K562 (cell line): ENCODE measurements around the gene ERBB3. TPM values are rescaled to one million over a fixed set of nuclear protein-coding genes. Genes with fewer than 3 reads are reported as not detected.
A peak's percentile ranks its signal among the peaks of the same experiment; 100 is the strongest.

ENCODE experiments used
- ATAC-seq: fragments of 200-7000 bp; cut with Tn5 transposase; 3 replicates; pipeline ENCODE4 v1.9.1; 2020; ENCODE audit warnings: moderate library complexity
- BruUV-seq: library from RNA; stranded (reverse); fragments of 400-500 nt; replicated peaks from 2 replicates; lab custom pipeline; 2021; lab: Mats Ljungman, UMichigan
- CTCF ChIA-PET: fragments of 300-600 bp; formaldehyde crosslinking; extraction: SDS; loops from one replicate; lab custom pipeline; 2021; ENCODE audit warnings: low intra/inter-chr PET ratio; lab: Yijun Ruan, JAX
- POLR2A ChIA-PET: fragments of 300-600, 350-650 bp; sonication (Branson Sonifier 250); formaldehyde crosslinking; extraction: SDS; loops from one replicate; lab custom pipeline; 2021; ENCODE audit warnings: antibody characterized with exemption, inconsistent platforms; lab: Yijun Ruan, JAX
- DNase-seq, 4 experiments: peaks; one replicate each; pipeline versions ENCODE4 v3.0.0 to v3.0.0-alpha.2; 2011 to 2018; ENCODE audit warnings: low spot score in 3 of 4, mixed read lengths in 3 of 4; ENCODE audit errors: extremely low read depth in 1 of 4
- FAIRE-seq: peaks from 2 replicates; lab custom pipeline; 2011; peaks lifted over from hg19 to GRCh38; lab: Jason Lieb, UNC
- H2AFZ ChIP-seq: 2 replicates; pipeline ENCODE4 v1.6.0; 2011; ENCODE audit warnings: low read depth, low read length, control low read depth, inconsistent platforms
- H3K27ac ChIP-seq: fragments of 200-600 bp; 3 replicates; pipeline ENCODE4 v1.8.0; 2011; ENCODE audit warnings: low read depth, mild to moderate bottlenecking, control low read depth, inconsistent platforms, low read length, moderate library complexity, mixed read lengths; ENCODE audit errors: extremely low read depth
- H3K27me3 ChIP-seq, 2 experiments: fragments of 300-600 bp in 1 of 2; 2 replicates in 1 of 2; 3 replicates in 1 of 2; pipeline versions ENCODE4 v1.6.0 to v1.8.0; 2011; ENCODE audit warnings: inconsistent platforms in 2 of 2, low read length in 2 of 2, mild to moderate bottlenecking in 1 of 2, mixed read lengths in 1 of 2, moderate library complexity in 1 of 2; ENCODE audit not compliant: control insufficient read depth in 2 of 2, insufficient read depth in 2 of 2
- H3K36me3 ChIP-seq: fragments of 300-600 bp; 3 replicates; pipeline ENCODE4 v1.8.0; 2011; ENCODE audit warnings: mild to moderate bottlenecking, low read length, inconsistent platforms; ENCODE audit not compliant: control insufficient read depth, insufficient read depth
- H3K4me1 ChIP-seq, 2 experiments: fragments of 200-600 bp in 1 of 2; replicated peaks in 1 of 2; 2 replicates in 1 of 2; 3 replicates in 1 of 2; pipeline versions ENCODE4 v1.5.1 to v1.8.0; 2011; ENCODE audit warnings: inconsistent platforms in 2 of 2, low read length in 2 of 2, mild to moderate bottlenecking in 1 of 2, mixed read lengths in 1 of 2, moderate library complexity in 1 of 2; ENCODE audit not compliant: control insufficient read depth in 2 of 2, insufficient read depth in 2 of 2
- H3K4me2 ChIP-seq: 2 replicates; pipeline ENCODE4 v1.6.1; 2011; ENCODE audit warnings: low read length, control low read depth, inconsistent platforms, mixed read lengths; ENCODE audit not compliant: insufficient read depth
- H3K4me3 ChIP-seq: fragments of 200-600 bp; sonication (generic), shearing (Covaris generic); 2 replicates; pipeline ENCODE4 v1.5.1; 2016; ENCODE audit warnings: control low read depth, inconsistent platforms
- H3K79me2 ChIP-seq: fragments of 200-600 bp; 3 replicates; pipeline ENCODE4 v1.8.0; 2011; ENCODE audit warnings: low read length, inconsistent platforms; ENCODE audit not compliant: control insufficient read depth, insufficient read depth
- H3K9ac ChIP-seq, 2 experiments: 2 replicates each; pipeline versions ENCODE4 v1.6.0 to v1.6.1; 2011; ENCODE audit warnings: low read depth in 2 of 2, low read length in 2 of 2, control low read depth in 1 of 2, inconsistent platforms in 1 of 2, mild to moderate bottlenecking in 1 of 2, mixed read lengths in 1 of 2; ENCODE audit not compliant: insufficient read depth in 1 of 2
- H3K9me1 ChIP-seq: one replicate; pipeline ENCODE4 v1.6.0; 2011; ENCODE audit warnings: inconsistent platforms, mild to moderate bottlenecking, low read length, moderate library complexity; ENCODE audit not compliant: control insufficient read depth, insufficient read depth
- H3K9me3 ChIP-seq: replicated peaks from 2 replicates; pipeline ENCODE4 v1.5.1; 2011; ENCODE audit warnings: low read depth, low read length, inconsistent platforms; ENCODE audit not compliant: control insufficient read depth, insufficient read depth
- H4K20me1 ChIP-seq: replicated peaks from 2 replicates; pipeline ENCODE4 v1.6.1; 2011; ENCODE audit warnings: low read length, inconsistent platforms, mixed read lengths; ENCODE audit not compliant: control insufficient read depth, insufficient read depth
- ARID1B ChIP-seq: fragments of 450-650 bp; IDR thresholded peaks from 2 replicates; pipeline ENCODE4 v1.6.1; 2016; ENCODE audit warnings: antibody characterized with exemption, mild to moderate bottlenecking, inconsistent platforms
- CHD1 ChIP-seq: fragments of 200-600 bp; sonication (generic); IDR thresholded peaks from one replicate; pipeline ENCODE4 v1.6.1; 2012; ENCODE audit warnings: mild to moderate bottlenecking, moderate library complexity, low read length, inconsistent platforms
- COPS2 ChIP-seq: fragments of 450-650 bp; conservative IDR thresholded peaks from 2 replicates; pipeline ENCODE4 v1.6.1; 2016; ENCODE audit warnings: mild to moderate bottlenecking, moderate library complexity
- DPF2 ChIP-seq: fragments of 450-650 bp; IDR thresholded peaks from 2 replicates; pipeline ENCODE4 v1.6.1; 2016
- ELF1 ChIP-seq: fragments of 200-800 bp; sonication (Bioruptor generic); IDR thresholded peaks from 2 replicates; pipeline ENCODE4 v1.6.1; 2016; ENCODE audit warnings: missing genetic modification characterization, missing compliant biosample characterization
- FIP1L1 ChIP-seq: fragments of 200-400 bp; formaldehyde crosslinking; IDR thresholded peaks from 2 replicates; pipeline ENCODE4 v1.6.1; 2018; ENCODE audit warnings: mild to moderate bottlenecking, low read depth, low read length; ENCODE audit not compliant: poor library complexity, severe bottlenecking
- HDAC1 ChIP-seq, 2 experiments: fragments of 450-650 bp; IDR thresholded peaks; 2 replicates each; pipeline ENCODE4 v1.6.1; 2016 to 2017; ENCODE audit warnings: inconsistent platforms in 1 of 2, mild to moderate bottlenecking in 1 of 2, moderate library complexity in 1 of 2
- HLTF ChIP-seq: fragments of 450-650 bp; IDR thresholded peaks from 2 replicates; pipeline ENCODE4 v1.6.1; 2016
- LARP7 ChIP-seq: fragments of 450-650 bp; IDR thresholded peaks from 2 replicates; pipeline ENCODE4 v1.6.1; 2016
- NBN ChIP-seq: fragments of 450-650 bp; IDR thresholded peaks from 2 replicates; pipeline ENCODE4 v1.6.1; 2016; ENCODE audit warnings: low read depth, mild to moderate bottlenecking
- RUNX1 ChIP-seq: sonication (generic); IDR thresholded peaks from 2 replicates; pipeline ENCODE4 v1.6.1; 2016; ENCODE audit warnings: antibody characterized with exemption, low read depth
- SMARCA4 ChIP-seq: fragments of 450-650 bp; IDR thresholded peaks from 2 replicates; pipeline ENCODE4 v1.6.1; 2016
- SMARCE1 ChIP-seq: fragments of 450-650 bp; IDR thresholded peaks from 2 replicates; pipeline ENCODE4 v1.7.1; 2016; ENCODE audit warnings: mild to moderate bottlenecking
- TAF7 ChIP-seq: fragments of 450-650 bp; IDR thresholded peaks from 2 replicates; pipeline ENCODE4 v1.6.1; 2016; ENCODE audit warnings: missing genetic modification characterization, missing compliant biosample characterization
- ZBTB40 ChIP-seq, 2 experiments: fragments of 450-650 bp in 1 of 2; sonication (generic) in 1 of 2; formaldehyde crosslinking in 1 of 2; IDR thresholded peaks; 2 replicates each; pipeline versions ENCODE4 v1.7.1 to v1.9.0; 2016 to 2022; ENCODE audit warnings: inconsistent platforms in 1 of 2, mild to moderate bottlenecking in 1 of 2, missing genetic modification reagents in 1 of 2
- ZNF24 ChIP-seq: fragments of 450-650 bp; IDR thresholded peaks from 2 replicates; pipeline ENCODE4 v1.6.1; 2016
- ZSCAN32 ChIP-seq: fragments of 450-650 bp; formaldehyde crosslinking; IDR thresholded peaks from 2 replicates; pipeline ENCODE4 v1.4.0; 2020; ENCODE audit warnings: mild to moderate bottlenecking, moderate library complexity
- WGBS: fragments of 100-300 bp; shearing (Covaris generic); methylation state at CpG from one replicate; pipeline ENCODE4 v1.1.6; 2016; ENCODE audit warnings: low coverage, mixed read lengths; ENCODE audit not compliant: insufficient coverage; ENCODE audit errors: missing lambda C conversion rate; 5-methylcytosine and 5-hydroxymethylcytosine counted together
- in situ Hi-C: fragments of 300-500 bp; cut with MboI; formaldehyde crosslinking; loops from 4 replicates; pipeline ENCODE4 v1.15.0; 2018; ENCODE audit warnings: inconsistent platforms, mixed read lengths
- intact Hi-C: fragments of 100-400 bp; cut with micrococcal nuclease; formaldehyde crosslinking; loops from 2 replicates; pipeline ENCODE4 v1.14.2; 2022
- polyA plus RNA-seq, 8 experiments: library from polyadenylated mRNA; depleted of rRNA in 4 of 8; stranded (reverse) in 5 of 8; unstranded in 3 of 8; fragments of >200 nt; fragmentation: Nextera tagmentation in 2 of 8; fragmentation: Illumina TruSeq in 1 of 8; extraction: Ambion mirVana in 2 of 8; extraction: Trizol in 1 of 8; gene quantifications; 2 replicates each; pipeline versions ENCODE4 v1.2.1 to v1.2.3, GENCODE V29; 2011 to 2014; ENCODE audit warnings: inconsistent platforms in 1 of 8, missing spikeins in 1 of 8
- total RNA-seq, 7 experiments: library from RNA; depleted of rRNA in 6 of 7; stranded (reverse); fragments of >200 nt in 6 of 7; fragmentation: Illumina TruSeq in 2 of 7; extraction: Trizol in 2 of 7; gene quantifications; 2 replicates each; pipeline versions ENCODE4 v1.2.1 to v1.2.3, GENCODE V29; 2011 to 2021; ENCODE audit warnings: low replicate concordance in 1 of 7

ERBB3 gene
- total and polyA plus RNA-seq, 9 of the 15 experiments (the other 6 are each of a cell fraction or from before 2014, with no cell fraction given) = 1.5 to 5.4 (median 3.8) TPM

- intact Hi-C loops (loop anchor here (2.0 kb wide), 1 partner anchor 21 kb away; no protein-coding TSS in a partner anchor), in situ Hi-C loops (no loop called here)
- Histone ChIP-seq H4K20me1 (peaks cover 10% of the 10 kb centered on the region), H3K9ac (peak overlapping the region; percentile 98 to 99), H3K79me2 (peaks cover 47% of the 10 kb centered on the region), H3K36me3 (peaks cover 36% of the 10 kb centered on the region), H2AFZ (peak overlapping the region; percentile 91), H3K4me1 (peaks cover 11 to 25% of the 10 kb centered on the region in 2 experiments; a peak in 4 of 5 replicates), H3K4me2 (peak overlapping the region; percentile 83), H3K9me3 (0 out of 2 replicates have a peak, but pooled peaks cover 5% of the 10 kb centered on the region), H3K27me3 (no peaks in the 10 kb centered on the region), H3K27ac (peak overlapping the region; percentile 99), H3K9me1 (no peaks in the 10 kb centered on the region), H3K4me3 (peak overlapping the region; percentile 97)
- TSS peak; percentile 95 for BruUV-seq
- DNase-seq (no peak), FAIRE-seq (no peak), ATAC-seq (no peak)
- POLR2A ChIA-PET = interaction anchor here (0.6 to 7.8 kb wide), 22 partner anchors 9 to 622 kb away, joined by 3 to 125 read pairs (median 4); partner anchors contain the start of genes ESYT1, IKZF4, MYL6 and RPL41
- CTCF ChIA-PET = no interaction called here
- 2% methylated on average over 8 of the region's 8 CpGs for WGBS
- TF ChIP-seq ZSCAN32 (CRISPR knock-in tag) = no peak
- TF ChIP-seq LARP7 = 0 out of 2 replicates have a peak, but pooled peaks have one; percentile 34
- no peak for TF ChIP-seq RUNX1
- TF ChIP-seq ARID1B = 0 out of 2 replicates have a peak, but pooled peaks have one; percentile 9
- peak; percentile 56; the same call in 1 of the 2 replicates for TF ChIP-seq ELF1 (tag)
- peak; percentile 50; the same call in 1 of the 2 replicates for TF ChIP-seq SMARCA4
- peak; percentile 51 for TF ChIP-seq SMARCE1
- peak; percentile 33 for TF ChIP-seq CHD1
- peak; percentile 68; the same call in 1 of the 2 replicates for TF ChIP-seq TAF7 (tag)
- 0 out of 2 replicates have a peak, but pooled peaks have one; percentile 30 for TF ChIP-seq HLTF
- peak; percentile 30; the same call in 1 of the 2 replicates for TF ChIP-seq DPF2
- 0 out of 2 replicates have a peak, but pooled peaks have one; percentile 45 for TF ChIP-seq ZBTB40 (IDR thresholded peaks at IDR 0.05)
- TF ChIP-seq ZBTB40 (CRISPR knock-in tag; IDR thresholded peaks at IDR 0.05) = no peak
- TF ChIP-seq HDAC1 (IDR thresholded peaks at IDR 0.05) = peak in 1 of 2 experiments; percentile 17; a peak in 1 of 4 replicates
- 0 out of 2 replicates have a peak, but pooled peaks have one; percentile 7 for TF ChIP-seq ZNF24
- no peak for TF ChIP-seq COPS2
- TF ChIP-seq FIP1L1 = no peak
- 0 out of 2 replicates have a peak, but pooled peaks have one; percentile 43 for TF ChIP-seq NBN
These were observed 23.8 kb downstream of the ERBB3 start for GRCh38 chr12:56103823-56104108.
